GM21528 (cell line): ENCODE measurements around the gene PPP4C.
"Not testable (repeated sequence)": the region's sequence is repeated elsewhere in the genome, so short reads cannot be mapped to it uniquely, and the experiment has no call there.

ENCODE experiments used
- ATAC-seq: cut with Tn5 transposase; IDR thresholded peaks from one replicate; pipeline ENCODE4 v1.9.1; 2021; ENCODE audit warnings: mild to moderate bottlenecking, moderate library complexity; ENCODE audit not compliant: unreplicated experiment, low FRiP score

Gene PPP4C

GRCh38 chr16:30095166-30096078 lies 19.6 kb downstream of the PPP4C start:
- ATAC-seq, result no peak

GRCh38 chr16:30096105-30096861 lies 20.5 kb downstream of the PPP4C start, which contains the start of gene YPEL3:
YPEL3 (minus strand) TSS chr16:30096213; CDS start chr16:30095482, 731 bp downstream.
- no peak for ATAC-seq

- ATAC-seq, result no peak
Observed at GRCh38 chr16:30096862-30097563, 21.2 kb downstream of the PPP4C start.

GRCh38 chr16:30104090-30104489 lies 28.3 kb downstream of the PPP4C start:
- no peak for ATAC-seq

- ATAC-seq, result no peak
Observed at GRCh38 chr16:30104492-30104891, 28.7 kb downstream of the PPP4C start.

GRCh38 chr16:30108059-30108850 lies 32.5 kb downstream of the PPP4C start:
- ATAC-seq, result no peak

- no peak for ATAC-seq
Observed at GRCh38 chr16:30110661-30111060, 34.9 kb downstream of the PPP4C start.

GRCh38 chr16:30112197-30113030 lies 36.6 kb downstream of the PPP4C start:
- ATAC-seq, result no peak

- ATAC-seq, result no peak
Observed at GRCh38 chr16:30113031-30113710, 37.4 kb downstream of the PPP4C start, which contains the start of gene GDPD3. GDPD3 (minus strand) TSS chr16:30113537; CDS start chr16:30113478, 59 bp downstream.

- no peak for ATAC-seq
Observed at GRCh38 chr16:30113711-30114333, 38.0 kb downstream of the PPP4C start.

GRCh38 chr16:30114411-30114810 lies 38.6 kb downstream of the PPP4C start:
- ATAC-seq, result no peak

GRCh38 chr16:30114833-30115232 lies 39.0 kb downstream of the PPP4C start:
- ATAC-seq, result not testable (repeated sequence)

GRCh38 chr16:30115238-30115637 lies 39.4 kb downstream of the PPP4C start:
- no peak for ATAC-seq

GRCh38 chr16:30116291-30117207 lies 40.8 kb downstream of the PPP4C start:
- no peak for ATAC-seq

- no peak for ATAC-seq
Observed at GRCh38 chr16:30117768-30118167, 42.0 kb downstream of the PPP4C start.

- ATAC-seq, result no peak
Observed at GRCh38 chr16:30119428-30119827, 43.6 kb downstream of the PPP4C start.
